Measurements from ENCODE around the gene CST6.

The CST6 gene

DNA sequence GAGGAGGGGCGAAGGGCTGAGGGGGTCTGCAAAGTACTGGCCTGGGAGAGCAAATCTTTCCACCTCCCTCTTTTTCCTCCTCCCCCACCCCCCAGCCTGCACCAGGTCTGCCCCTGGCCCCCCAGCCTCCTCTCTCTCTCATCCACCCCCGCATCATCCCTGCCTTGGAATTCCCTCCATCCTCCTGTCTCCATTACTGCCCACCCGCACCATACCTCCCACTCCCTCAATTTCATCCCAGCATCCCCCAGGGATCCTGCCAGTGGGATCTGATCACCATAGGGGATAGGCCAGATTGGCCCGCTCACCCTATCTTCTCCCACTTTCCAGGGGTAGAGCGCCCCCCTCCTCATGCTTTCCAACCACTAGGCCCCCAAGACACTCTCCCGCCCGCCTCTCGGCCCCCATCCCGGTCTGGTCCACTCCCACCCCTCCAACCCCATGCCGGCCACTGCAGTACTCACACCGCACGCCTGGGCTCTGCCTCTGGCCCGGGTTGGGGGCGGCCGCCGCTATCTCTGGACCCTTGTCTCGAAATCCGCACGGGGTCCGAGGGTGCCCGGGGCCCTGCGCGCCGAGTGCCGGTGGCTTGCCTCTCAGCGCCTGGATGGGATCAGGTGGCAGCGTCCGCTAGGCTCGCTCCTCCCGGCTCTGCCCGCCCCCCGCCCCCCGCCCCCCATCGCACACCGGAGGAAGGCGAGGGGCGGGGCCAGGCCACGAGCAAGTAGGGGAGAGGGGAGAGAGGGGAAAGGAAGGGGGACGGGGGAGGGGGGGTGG, 36.9 kb downstream of the CST6 start, which contains the start of gene GAL3ST3:
TSS of gene GAL3ST3 (minus strand) at position 615 of the 777 bp plus-strand sequence. CDS start 3,746 bp downstream, outside the sequence.
- no peak for DNase-seq

DNA sequence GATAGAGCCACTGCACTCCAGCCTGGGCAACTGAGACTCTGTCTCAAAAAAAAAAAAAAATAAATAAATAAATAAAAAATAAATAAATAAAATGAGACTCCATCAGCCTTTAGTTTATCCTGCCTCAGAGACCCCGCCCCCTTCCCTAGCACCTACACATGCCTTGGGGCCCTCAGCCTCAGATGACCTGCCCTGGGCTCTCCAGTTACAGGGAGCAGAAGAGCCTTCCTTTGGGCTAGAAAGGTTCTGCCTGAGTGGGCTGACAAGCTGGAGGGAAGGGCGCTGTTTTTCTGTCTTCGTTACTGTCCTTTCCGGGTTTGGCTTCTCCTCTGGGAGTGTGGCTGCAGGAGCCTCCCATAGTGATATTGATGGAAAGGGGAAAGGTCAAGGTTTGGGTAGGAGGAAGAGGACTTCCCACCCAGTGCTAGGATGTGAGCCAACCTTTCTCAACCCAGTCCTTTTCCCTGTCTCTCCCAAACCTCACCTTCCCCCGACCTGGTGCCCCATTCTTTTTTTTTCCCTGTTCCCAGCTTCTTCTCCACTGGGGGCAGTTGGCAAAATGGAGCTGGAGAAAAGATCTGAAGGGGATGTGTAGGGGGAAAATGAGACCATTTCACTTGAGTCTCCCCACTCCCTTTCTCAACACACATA, 38.9 kb downstream of the CST6 start:
- no peak for DNase-seq

DNA sequence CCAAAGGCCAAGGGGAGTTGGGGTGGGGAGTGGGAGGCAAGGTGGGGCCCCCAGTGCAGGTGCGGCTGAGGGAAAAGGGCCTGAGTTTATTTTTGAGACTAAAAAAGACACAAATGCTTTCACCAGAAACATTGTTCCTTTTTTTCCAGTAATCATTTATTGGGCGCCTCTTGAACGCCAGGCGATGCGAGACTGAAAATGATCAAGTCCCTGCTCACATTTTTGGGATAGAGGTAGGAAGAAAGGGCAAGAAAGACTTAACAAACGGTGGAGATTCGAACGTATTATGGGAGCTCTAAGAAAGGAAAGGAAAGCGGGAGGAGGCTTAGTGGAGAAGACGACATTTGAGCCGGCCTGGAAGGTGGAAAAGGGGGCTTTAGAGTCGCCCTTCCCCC, 39.6 kb downstream of the CST6 start:
- DNase-seq, result no peak

DNA sequence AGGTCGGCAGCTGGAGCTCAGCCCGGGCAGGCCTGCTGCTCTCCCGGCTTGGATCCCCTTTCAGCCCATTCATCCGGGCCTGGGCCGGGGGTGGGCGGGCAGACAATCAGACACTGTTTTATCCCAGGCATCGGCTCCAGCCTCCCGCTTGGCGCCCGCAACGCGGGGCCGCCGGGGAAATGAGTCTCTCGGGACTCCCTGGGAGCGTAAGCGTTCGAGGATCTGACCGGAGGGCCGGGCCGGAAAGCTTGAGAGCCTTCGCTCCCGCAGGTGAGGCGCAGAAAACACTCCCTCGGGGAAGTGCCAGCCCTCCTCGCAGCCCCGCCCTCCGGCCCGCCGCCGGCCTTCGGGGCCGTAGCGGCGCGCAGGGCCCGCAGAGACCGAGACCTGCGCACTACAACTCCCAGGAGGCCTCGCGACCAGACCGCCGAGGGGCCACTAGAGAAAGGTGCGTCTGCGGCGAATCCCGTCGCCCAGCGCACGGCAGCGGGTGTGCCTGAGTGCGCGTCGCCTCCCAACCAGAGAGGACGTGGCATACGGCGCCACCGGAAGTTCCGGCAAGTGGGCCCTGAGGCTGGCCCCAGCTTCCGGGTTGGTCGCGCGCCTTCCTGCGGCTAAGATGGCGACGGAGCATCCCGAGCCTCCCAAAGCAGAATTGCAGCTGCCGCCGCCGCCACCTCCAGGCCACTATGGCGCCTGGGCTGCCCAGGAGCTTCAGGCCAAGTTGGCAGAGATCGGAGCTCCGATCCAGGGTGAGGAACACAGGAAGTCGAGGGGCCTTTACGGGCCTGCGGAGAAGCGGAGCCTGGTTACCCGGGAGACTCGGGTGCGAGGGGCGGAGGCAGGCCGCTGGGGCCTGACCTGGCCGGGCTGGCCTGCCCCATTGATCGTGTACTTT, 40.2 kb downstream of the CST6 start, which contains the start of gene SF3B2:
TSS of gene SF3B2 (plus strand) at position 599 of the 898 bp plus-strand sequence. CDS start at position 620, 21 bp downstream.
- peak; percentile 98 for DNase-seq

DNA sequence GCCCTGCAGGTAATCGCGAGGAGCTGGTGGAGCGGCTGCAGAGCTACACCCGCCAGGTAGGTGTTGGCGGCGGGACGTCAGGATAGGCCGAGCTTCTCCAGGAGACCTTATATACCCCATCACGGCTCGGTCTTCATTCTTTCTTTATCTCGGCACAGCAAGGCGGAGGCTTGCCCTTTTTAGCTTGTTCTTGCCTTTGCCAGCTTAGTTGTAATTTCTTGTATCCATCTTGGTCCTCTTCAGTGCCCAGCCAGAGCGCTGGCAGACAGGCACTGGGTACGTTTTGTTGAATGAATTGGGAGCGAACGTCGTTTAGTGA, 40.8 kb downstream of the CST6 start:
- no peak for DNase-seq

DNA sequence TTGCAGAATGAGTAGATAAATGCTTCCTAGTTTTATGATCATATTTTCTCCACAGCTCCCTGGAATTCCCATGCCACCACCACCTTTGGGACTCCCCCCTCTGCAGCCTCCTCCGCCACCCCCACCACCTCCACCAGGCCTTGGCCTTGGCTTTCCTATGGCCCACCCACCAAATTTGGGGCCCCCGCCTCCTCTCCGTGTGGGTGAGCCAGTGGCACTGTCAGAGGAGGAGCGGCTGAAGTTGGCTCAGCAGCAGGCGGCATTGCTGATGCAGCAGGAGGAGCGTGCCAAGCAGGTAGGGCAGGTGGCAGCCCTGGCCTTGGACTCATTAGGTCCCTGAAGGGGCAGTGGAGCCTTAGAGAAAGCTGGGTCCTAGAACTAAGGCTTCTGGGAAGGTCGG, 43.2 kb downstream of the CST6 start:
- no peak for DNase-seq

DNA sequence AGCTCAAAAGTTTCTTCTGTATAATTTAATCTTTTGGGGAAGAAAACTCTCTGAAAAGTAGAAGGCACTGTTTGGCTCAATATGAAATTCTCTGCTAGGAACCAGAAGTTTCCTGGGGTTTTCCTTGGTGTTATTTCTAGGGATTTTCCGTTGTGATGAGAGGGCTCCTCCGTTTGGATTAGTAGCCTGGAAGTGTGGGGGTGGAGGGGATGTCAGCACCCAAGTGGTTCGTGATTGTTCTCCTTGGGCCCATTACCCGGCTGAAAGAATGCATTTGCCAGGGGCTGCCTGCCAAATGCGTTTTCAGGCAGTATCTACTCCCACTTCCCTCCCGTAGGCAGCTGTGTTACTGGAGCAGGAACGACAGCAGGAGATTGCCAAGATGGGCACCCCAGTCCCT, 44.7 kb downstream of the CST6 start:
- DNase-seq, result peak; percentile 74 to 82 (median 77)

DNA sequence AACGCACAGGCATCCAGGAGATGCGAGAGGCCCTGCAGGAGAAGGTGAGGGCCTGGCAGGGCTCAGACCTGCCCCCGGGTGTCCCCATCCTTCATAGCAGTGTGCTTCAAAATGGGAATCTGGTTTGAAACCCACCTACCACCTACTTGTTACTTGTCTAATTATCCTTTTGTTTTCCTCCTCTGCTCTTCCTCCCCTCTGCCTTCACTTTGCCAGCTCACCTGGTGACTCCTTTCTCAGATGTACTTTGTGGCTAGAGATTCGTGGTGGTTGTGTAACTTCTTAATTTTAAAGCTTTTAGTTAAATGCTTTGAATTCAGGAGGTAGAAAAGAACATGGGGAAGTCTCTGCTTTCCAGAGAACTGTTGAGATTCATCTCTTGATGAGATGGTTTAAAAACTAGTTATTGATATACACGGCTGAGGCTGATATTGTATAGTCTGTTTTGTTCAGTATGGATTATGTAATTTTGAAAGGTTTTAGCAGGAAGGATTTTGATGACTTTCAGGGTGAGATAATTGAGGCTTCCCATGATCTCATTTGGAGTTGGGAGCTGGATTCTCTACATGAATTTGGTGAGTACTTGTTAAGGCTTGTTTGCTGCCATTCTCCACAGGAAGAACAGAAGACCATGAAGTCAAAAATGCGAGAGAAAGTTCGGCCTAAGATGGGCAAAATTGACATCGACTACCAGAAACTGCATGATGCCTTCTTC, 48.3 kb downstream of the CST6 start:
- no peak for DNase-seq

DNA sequence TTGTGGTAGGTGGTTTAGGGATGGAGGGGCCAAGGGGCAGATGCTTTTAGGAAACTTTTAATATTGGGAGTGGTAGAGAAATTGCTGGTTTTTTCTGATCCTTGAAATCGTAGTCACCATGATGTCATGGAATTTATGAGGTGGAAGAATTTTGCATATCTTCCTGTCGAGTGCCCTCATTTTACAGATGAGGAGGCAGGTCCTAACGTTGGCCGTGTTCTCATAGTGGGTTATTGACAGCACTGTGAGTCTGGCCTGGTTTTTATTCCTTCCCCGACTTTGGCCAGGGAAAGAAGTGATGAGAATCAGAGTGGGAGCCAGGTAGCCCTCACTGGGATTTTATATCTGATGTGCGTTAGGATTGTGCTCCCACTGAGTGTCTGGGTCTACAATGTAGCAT, 49.5 kb downstream of the CST6 start:
- DNase-seq, result no peak

DNA sequence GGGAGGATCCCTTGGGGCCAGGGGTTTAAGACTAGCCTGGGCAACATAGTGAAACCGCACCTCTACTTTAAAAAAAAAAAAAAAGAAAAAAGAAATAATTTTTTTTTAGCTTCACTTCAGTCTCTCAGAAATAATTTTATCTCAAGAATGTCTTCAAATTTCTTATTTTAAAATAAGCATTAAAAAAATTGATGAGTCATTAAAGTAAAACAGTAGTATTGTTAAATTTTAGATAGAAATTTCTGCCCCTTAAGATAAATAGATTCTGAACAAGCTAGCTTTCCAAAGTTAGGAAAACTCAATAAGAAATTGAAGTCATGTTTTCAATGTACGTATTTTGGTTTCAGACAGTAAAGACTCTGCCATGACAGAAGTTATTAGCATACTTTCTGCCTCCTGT, 50.6 kb downstream of the CST6 start:
- no peak for DNase-seq
